Endothelial cell (in vitro differentiated cells): ENCODE results near the gene DYNLRB2. TPM values are rescaled to one million over a fixed set of nuclear protein-coding genes. Genes with fewer than 3 reads are reported as not detected.

Experiments
- DNase-seq: peaks from one replicate; pipeline ENCODE4 v3.0.0; 2021; ENCODE audit warnings: low spot score
- H3K27ac Mint-ChIP-seq: one replicate; pipeline ENCODE4 v1.8.0; 2021; ENCODE audit warnings: mixed read lengths, inconsistent platforms; ENCODE audit not compliant: unreplicated experiment
- H3K27me3 Mint-ChIP-seq: one replicate; pipeline ENCODE4 v1.8.0; 2021; ENCODE audit warnings: mild to moderate bottlenecking, moderate library complexity, mixed read lengths, inconsistent platforms; ENCODE audit not compliant: unreplicated experiment
- H3K36me3 Mint-ChIP-seq: one replicate; pipeline ENCODE4 v1.8.0; 2021; ENCODE audit warnings: mild to moderate bottlenecking, low read depth, mixed read lengths, inconsistent platforms; ENCODE audit not compliant: unreplicated experiment
- H3K4me1 Mint-ChIP-seq: one replicate; pipeline ENCODE4 v1.8.0; 2021; ENCODE audit warnings: mild to moderate bottlenecking, mixed read lengths, inconsistent platforms; ENCODE audit not compliant: unreplicated experiment
- H3K4me3 Mint-ChIP-seq: one replicate; pipeline ENCODE4 v1.8.0; 2021; ENCODE audit warnings: mild to moderate bottlenecking, mixed read lengths, inconsistent platforms; ENCODE audit not compliant: unreplicated experiment
- H3K9me3 Mint-ChIP-seq: one replicate; pipeline ENCODE4 v1.8.0; 2021; ENCODE audit warnings: mixed read lengths, inconsistent platforms; ENCODE audit not compliant: unreplicated experiment
- CTCF ChIP-seq: fragments of 200-600 bp; sonication (generic); IDR thresholded peaks from one replicate; pipeline ENCODE4 v1.5.0; 2021; ENCODE audit warnings: antibody characterized with exemption; ENCODE audit not compliant: unreplicated experiment
- total RNA-seq: library from RNA; stranded (reverse); fragmentation: NEBNext Ultra II Directional; extraction: Animal tissue kit (Norgen Biotek cat#: 25700); gene quantifications from one replicate; pipeline ENCODE4 v1.2.1, GENCODE V29; 2021; ENCODE audit not compliant: unreplicated experiment

Gene DYNLRB2
- total RNA-seq, 1 donor from 2014 or later = not detected

GRCh38 chr16:80507538-80507937, 33.3 kb upstream of the DYNLRB2 start:
- Mint-ChIP-seq H3K27me3 (no peaks in the 10 kb centered on the region), H3K4me1 (no peaks in the 10 kb centered on the region), H3K36me3 (no peaks in the 10 kb centered on the region), H3K27ac (no peak overlapping the region), H3K4me3 (no peak overlapping the region), H3K9me3 (no peaks in the 10 kb centered on the region)
- DNase-seq = no peak
- TF ChIP-seq CTCF = no peak

- no peak for TF ChIP-seq CTCF
- Mint-ChIP-seq H3K27ac (no peak overlapping the region), H3K4me1 (no peaks in the 10 kb centered on the region), H3K36me3 (no peaks in the 10 kb centered on the region), H3K4me3 (no peak overlapping the region), H3K27me3 (no peaks in the 10 kb centered on the region), H3K9me3 (no peaks in the 10 kb centered on the region)
- no peak for DNase-seq
These were observed 30.9 kb upstream of the DYNLRB2 start for GRCh38 chr16:80509872-80510271.

DNA sequence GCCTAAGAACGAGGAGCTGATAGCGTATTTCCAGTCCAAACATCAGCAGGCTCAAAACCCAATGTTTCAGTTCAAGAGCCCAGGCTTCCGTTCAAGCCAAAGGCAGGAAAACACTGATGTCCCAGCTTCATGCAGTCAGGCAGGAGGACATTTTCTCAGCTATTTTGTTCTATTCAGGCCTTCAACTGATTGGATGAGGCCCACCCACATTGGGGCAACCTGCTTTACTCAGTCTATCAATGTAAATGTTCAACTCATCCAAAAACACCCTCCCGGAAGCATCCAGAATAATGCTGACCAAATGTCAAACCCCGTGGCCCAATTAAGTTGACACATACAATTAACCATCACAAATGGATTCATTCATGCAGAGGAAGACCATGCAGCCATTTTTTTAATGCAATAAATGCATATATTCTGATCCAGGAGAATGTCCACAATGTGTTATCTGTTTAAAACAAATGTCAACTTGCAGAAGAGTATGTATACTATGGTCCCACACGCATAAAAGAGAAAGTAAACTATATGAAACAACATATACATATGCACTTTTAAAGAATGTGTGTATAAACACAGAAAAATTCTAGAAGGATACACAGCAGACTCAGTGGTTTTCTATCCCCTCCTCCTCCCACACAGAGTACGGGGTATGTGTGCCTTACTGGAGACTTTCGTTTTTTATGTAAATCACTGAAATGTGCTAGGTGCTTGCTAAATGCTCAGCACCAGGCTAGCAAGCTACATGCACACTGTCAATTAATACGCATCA, 28.8 kb upstream of the DYNLRB2 start:
- Mint-ChIP-seq H3K4me3 (no peak overlapping the region), H3K9me3 (no peaks in the 10 kb centered on the region), H3K27ac (no peak overlapping the region), H3K27me3 (no peaks in the 10 kb centered on the region), H3K36me3 (no peaks in the 10 kb centered on the region), H3K4me1 (no peaks in the 10 kb centered on the region)
- no peak for DNase-seq
- no peak for TF ChIP-seq CTCF

DNA sequence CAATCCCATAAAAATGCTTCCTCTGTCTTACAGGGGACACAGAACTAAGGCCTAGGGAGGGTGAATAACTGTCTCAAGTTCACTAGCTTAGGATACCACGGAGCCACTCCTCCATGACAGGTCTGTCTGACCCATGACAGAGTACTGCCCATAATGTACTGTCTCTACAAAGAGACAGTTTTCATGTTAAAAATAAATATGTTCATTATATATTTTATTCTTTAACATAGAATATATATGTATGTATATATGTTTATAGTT, 28.3 kb upstream of the DYNLRB2 start:
- no peak overlapping the region for H3K4me3 Mint-ChIP-seq
- no peak for TF ChIP-seq CTCF
- no peak overlapping the region for H3K27ac Mint-ChIP-seq
- H3K9me3 Mint-ChIP-seq = no peaks in the 10 kb centered on the region
- H3K27me3 Mint-ChIP-seq = no peaks in the 10 kb centered on the region
- no peaks in the 10 kb centered on the region for H3K36me3 Mint-ChIP-seq
- no peak for DNase-seq
- H3K4me1 Mint-ChIP-seq = no peaks in the 10 kb centered on the region

DNA sequence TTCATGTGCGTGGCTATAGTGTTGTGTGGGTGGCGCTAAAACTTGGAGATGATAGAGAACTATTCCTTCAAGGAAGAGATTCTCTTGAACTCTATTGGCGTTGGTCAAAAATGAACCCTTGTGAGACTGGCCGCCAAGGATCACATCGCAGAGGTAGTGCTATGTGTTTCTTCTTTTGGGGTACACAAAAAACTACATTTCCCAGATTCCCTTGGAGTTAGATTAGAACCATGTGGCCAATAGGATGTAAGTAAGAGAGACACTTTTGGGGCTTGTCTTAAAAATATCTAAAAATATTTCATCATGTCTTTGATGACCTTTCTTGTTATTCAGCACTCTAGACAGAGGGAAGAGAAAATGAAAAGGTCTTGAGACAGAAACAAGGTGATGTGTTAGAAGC, 25.4 kb upstream of the DYNLRB2 start:
- Mint-ChIP-seq H3K4me1 (no peaks in the 10 kb centered on the region), H3K4me3 (no peak overlapping the region), H3K36me3 (no peaks in the 10 kb centered on the region), H3K9me3 (no peaks in the 10 kb centered on the region), H3K27me3 (no peaks in the 10 kb centered on the region), H3K27ac (no peak overlapping the region)
- no peak for TF ChIP-seq CTCF
- DNase-seq = no peak
